ENCODE results near the gene TULP3.

- TF ChIP-seq CTCF (IDR thresholded peaks at IDR 0.05) (no peak), POLR2A (IDR thresholded peaks at IDR 0.05) (no peak)
These were observed 48.5 kb downstream of the TULP3 start for GRCh38 chr12:2939191-2939590.
